ENCODE data around the gene ACAD9.

ACAD9 gene

GRCh38 chr3:128942161-128942952, 62.9 kb downstream of the ACAD9 start:
- no peak for DNase-seq

- DNase-seq: no peak
These were observed 65.8 kb downstream of the ACAD9 start for GRCh38 chr3:128945041-128945877.

GRCh38 chr3:128945878-128946175, 66.4 kb downstream of the ACAD9 start:
- no peak for DNase-seq

- DNase-seq: no peak
These were observed 67.0 kb downstream of the ACAD9 start for GRCh38 chr3:128946411-128946810.

- no peak for DNase-seq
These were observed 69.7 kb downstream of the ACAD9 start for GRCh38 chr3:128949158-128949557.

- DNase-seq: no peak
These were observed 71.0 kb downstream of the ACAD9 start for GRCh38 chr3:128950223-128950938.

GRCh38 chr3:128956440-128956839, 77.0 kb downstream of the ACAD9 start:
- DNase-seq: no peak

Data from MV-4-11 (cell line).